Activated CD4-positive, alpha-beta T cell treated with anti-CD3 and anti-CD28 coated beads for 36 hours (primary cell): ENCODE data around the gene INPP5B. TPM values are rescaled to one million over a fixed set of nuclear protein-coding genes. Genes with fewer than 3 reads are reported as not detected.
A peak's percentile ranks its signal among the peaks of the same experiment; 100 is the strongest.

ENCODE experiments used
- ATAC-seq: fragments of 200-7000 bp; cut with Tn5 transposase; one replicate; pipeline ENCODE4 v1.10.0; 2021; ENCODE audit warnings: mild to moderate bottlenecking, moderate library complexity
- CTCF ChIA-PET: fragments of 350-600 bp; sonication (Branson Sonifier 250); formaldehyde crosslinking; loops from one replicate; lab custom pipeline; 2021; ENCODE audit warnings: antibody characterized with exemption; lab: Charles Lee
- POLR2A ChIA-PET: fragments of 350-600 bp; sonication (Branson Sonifier 250); formaldehyde crosslinking; loops from one replicate; lab custom pipeline; 2021; ENCODE audit warnings: antibody characterized with exemption, inconsistent platforms; lab: Charles Lee
- DNase-seq: peaks from one replicate; pipeline ENCODE4 v3.0.0-alpha.2; 2020
- H3K27ac Mint-ChIP-seq: one replicate; pipeline ENCODE4 v1.8.0; 2021; ENCODE audit warnings: mixed read lengths
- H3K27me3 Mint-ChIP-seq: one replicate; pipeline ENCODE4 v1.8.0; 2021; ENCODE audit warnings: mixed read lengths
- H3K36me3 Mint-ChIP-seq: one replicate; pipeline ENCODE4 v1.8.0; 2021; ENCODE audit warnings: low read depth, mixed read lengths
- H3K4me1 Mint-ChIP-seq: one replicate; pipeline ENCODE4 v1.8.0; 2021; ENCODE audit warnings: mixed read lengths
- H3K4me3 Mint-ChIP-seq: one replicate; pipeline ENCODE4 v1.8.0; 2021; ENCODE audit warnings: mild to moderate bottlenecking, moderate library complexity, mixed read lengths
- H3K9me3 Mint-ChIP-seq: one replicate; pipeline ENCODE4 v1.8.0; 2021; ENCODE audit warnings: low read depth, mixed read lengths
- intact Hi-C, 2 experiments: fragments of 100-400 bp; cut with DNase I in 1 of 2; cut with micrococcal nuclease in 1 of 2; formaldehyde crosslinking; loops; one replicate each; pipeline versions ENCODE4 v1.14.2 to v1.15.1; 2022 to 2024; cut with DNase I, micrococcal nuclease
- total RNA-seq, 2 experiments: library from RNA; stranded (reverse); gene quantifications; one replicate each; pipeline ENCODE4 v1.2.3, GENCODE V29; 2021

INPP5B gene
- total RNA-seq, 2 experiments from 2014 or later: 27.7 to 28.9 TPM

DNA sequence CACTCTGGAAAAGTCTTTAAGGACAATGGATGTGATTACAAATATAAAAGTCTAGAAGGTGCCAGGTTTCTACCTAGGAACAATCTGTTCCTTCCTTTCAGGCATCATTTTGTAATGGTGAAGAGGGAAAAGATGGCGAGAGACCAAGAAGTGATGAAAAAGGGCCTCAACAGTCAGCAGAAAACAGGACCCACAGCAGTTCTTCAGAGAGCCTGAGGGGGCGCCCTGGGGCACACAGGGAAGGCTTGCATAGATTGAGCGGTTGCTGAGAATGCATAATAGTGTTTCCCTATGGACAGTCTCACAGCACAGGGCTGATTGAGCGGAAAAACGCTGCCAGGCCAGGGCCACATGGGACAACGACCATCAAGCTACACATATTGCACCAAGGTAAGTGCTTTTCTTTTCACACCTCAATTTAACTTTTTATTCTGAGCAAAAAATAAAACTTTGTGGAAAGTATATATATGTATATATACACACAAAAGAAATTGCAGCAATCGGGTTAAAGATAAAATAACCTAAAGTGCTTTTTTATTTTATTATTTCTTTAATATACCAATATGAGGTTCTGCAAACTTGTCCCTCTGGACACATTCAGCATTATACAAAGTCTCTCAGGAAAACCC, 135.7 kb downstream of the INPP5B start:
- H3K36me3 Mint-ChIP-seq: peaks cover 19% of the 10 kb centered on the region
- H3K27me3 Mint-ChIP-seq: no peaks in the 10 kb centered on the region
- peaks cover 26% of the 10 kb centered on the region for H3K4me1 Mint-ChIP-seq
- ChIA-PET POLR2A (no interaction called here), CTCF (no interaction called here)
- H3K27ac Mint-ChIP-seq: no peak overlapping the region
- peak; percentile 50 for ATAC-seq
- H3K9me3 Mint-ChIP-seq: no peaks in the 10 kb centered on the region
- DNase-seq: peak; percentile 81
- intact Hi-C loops: loop anchor here in 1 of 2 experiments (5.0 kb wide), 1 partner anchor 176 kb away; no protein-coding TSS in a partner anchor
- H3K4me3 Mint-ChIP-seq: no peak overlapping the region

Other genes starting within 250 kb of the INPP5B start
- under 1 TPM; 0.43 to 0.51 TPM for gene EPHA10, start 181.9 kb downstream of the INPP5B start, total RNA-seq
- gene MANEAL, start 153.2 kb downstream of the INPP5B start, total RNA-seq: 1 to 10 TPM; 1.0 TPM
- 10 to 100 TPM; 10.8 to 17.9 TPM for gene C1orf122, start 139.3 kb downstream of the INPP5B start, total RNA-seq
- 10 to 100 TPM; 22.9 to 36.3 TPM for gene YRDC, start 138.8 kb downstream of the INPP5B start, total RNA-seq
- gene MTF1, start 87.5 kb downstream of the INPP5B start, total RNA-seq: 10 to 100 TPM; 16.1 to 23.8 TPM
- gene SF3A3, start 43.0 kb upstream of the INPP5B start, total RNA-seq: 100 to 1,000 TPM; 131 TPM
- gene FHL3, start 58.5 kb upstream of the INPP5B start, total RNA-seq: 10 to 100 TPM; 21.1 to 23.8 TPM
- 10 to 100 TPM; 68.9 to 82.4 TPM for gene UTP11, start 65.7 kb upstream of the INPP5B start, total RNA-seq
- gene POU3F1, start 99.7 kb upstream of the INPP5B start, total RNA-seq: under 1 TPM; 0.11 to 0.26 TPM